HCT116 (cell line): ENCODE results near the gene NOTUM. TPM values are rescaled to one million over a fixed set of nuclear protein-coding genes. Genes with fewer than 3 reads are reported as not detected.

Experiments used
- ATAC-seq: fragments of 200-7000 bp; cut with Tn5 transposase; 2 replicates; pipeline ENCODE4 v1.9.1; 2020; ENCODE audit warnings: mild to moderate bottlenecking, moderate library complexity
- BruUV-seq: library from RNA; stranded (reverse); fragments of 400-500 nt; replicated peaks from 2 replicates; lab custom pipeline; 2021; lab: Mats Ljungman, UMichigan
- CTCF ChIA-PET: fragments of 300-600 bp; sonication (Branson Sonifier 250); formaldehyde crosslinking; loops from one replicate; lab custom pipeline; 2021; ENCODE audit warnings: antibody characterized with exemption; lab: Charles Lee
- POLR2A ChIA-PET: fragments of 300-600, 350-600 bp; sonication (Branson Sonifier 250); formaldehyde crosslinking; loops from one replicate; lab custom pipeline; 2021; ENCODE audit warnings: antibody characterized with exemption; lab: Charles Lee
- RAD21 ChIA-PET, 2 experiments: fragments of 300-600 bp; sonication (Branson Sonifier 250); formaldehyde crosslinking; loops; one replicate each; lab custom pipeline; 2023; ENCODE audit warnings: low total read pairs in 2 of 2; ENCODE audit not compliant: uncharacterized antibody in 2 of 2, unreplicated experiment in 2 of 2, low non-redundant PET in 1 of 2; lab: Charles Lee
- DNase-seq: peaks from one replicate; pipeline ENCODE4 v3.0.0-alpha.2; 2010; ENCODE audit warnings: low read depth, low spot score
- H2AFZ ChIP-seq: fragments of 200-600 bp; shearing (Covaris generic), sonication (generic); 2 replicates; pipeline ENCODE4 v1.6.1; 2017; ENCODE audit warnings: low read depth, mixed run types, mixed read lengths, antibody characterized with exemption, low read length; ENCODE audit not compliant: poor library complexity, severe bottlenecking
- H3K27ac ChIP-seq: 2 replicates; pipeline ENCODE4 v1.5.1; 2012; ENCODE audit warnings: low read depth, low read length
- H3K27me3 ChIP-seq: fragments of 200-600 bp; sonication (generic); 2 replicates; pipeline ENCODE4 v1.6.1; 2016; ENCODE audit warnings: mixed run types, low read length, mixed read lengths; ENCODE audit not compliant: insufficient read depth
- H3K36me3 ChIP-seq, 2 experiments: fragments of 200-500 bp in 1 of 2; fragments of 200-600 bp in 1 of 2; sonication (Bioruptor generic) in 1 of 2; sonication (generic) in 1 of 2; 2 replicates each; pipeline versions ENCODE4 v1.5.1 to v1.6.1; 2014 to 2016; ENCODE audit warnings: low read length in 2 of 2, inconsistent platforms in 1 of 2, mixed read lengths in 1 of 2, mixed run types in 1 of 2; ENCODE audit not compliant: insufficient read depth in 2 of 2, control insufficient read depth in 1 of 2
- H3K4me1 ChIP-seq, 2 experiments: fragments of 200-600 bp in 1 of 2; sonication (generic) in 1 of 2; 2 replicates each; pipeline versions ENCODE4 v1.5.1 to v1.6.1; 2012 to 2017; ENCODE audit warnings: low read length in 2 of 2, inconsistent platforms in 1 of 2, mild to moderate bottlenecking in 1 of 2, mixed read lengths in 1 of 2, mixed run types in 1 of 2, moderate library complexity in 1 of 2; ENCODE audit not compliant: insufficient read depth in 2 of 2, control insufficient read depth in 1 of 2
- H3K4me2 ChIP-seq: fragments of 200-600 bp; sonication (generic); 2 replicates; pipeline ENCODE4 v1.6.1; 2017; ENCODE audit warnings: mixed run types, low read length, mixed read lengths
- H3K4me3 ChIP-seq, 2 experiments: fragments of 200-600 bp in 1 of 2; sonication (generic) in 1 of 2; replicated peaks in 1 of 2; 2 replicates each; pipeline ENCODE4 v1.5.1; 2011 to 2016; ENCODE audit warnings: low read length in 2 of 2, control low read depth in 1 of 2, low read depth in 1 of 2, mild to moderate bottlenecking in 1 of 2, mixed read lengths in 1 of 2, mixed run types in 1 of 2
- H3K79me2 ChIP-seq: fragments of 200-600 bp; sonication (generic); 2 replicates; pipeline ENCODE4 v1.6.1; 2017; ENCODE audit warnings: mild to moderate bottlenecking, mixed run types, low read length, moderate library complexity, mixed read lengths; ENCODE audit not compliant: insufficient read depth
- H3K9ac ChIP-seq: fragments of 200-600 bp; sonication (generic); 2 replicates; pipeline ENCODE4 v1.6.1; 2016; ENCODE audit warnings: low read length, mixed read lengths
- H3K9me2 ChIP-seq: fragments of 200-600 bp; sonication (generic), shearing (Covaris generic); 2 replicates; pipeline ENCODE4 v1.6.1; 2017; ENCODE audit warnings: mixed run types, mild to moderate bottlenecking, moderate library complexity; ENCODE audit not compliant: insufficient read depth
- H3K9me3 ChIP-seq, 2 experiments: fragments of 200-500 bp in 1 of 2; fragments of 200-600 bp in 1 of 2; sonication (Bioruptor generic) in 1 of 2; sonication (generic) in 1 of 2; 2 replicates each; pipeline ENCODE4 v1.6.1; 2014 to 2017; ENCODE audit warnings: low read length in 2 of 2, mixed read lengths in 2 of 2, inconsistent platforms in 1 of 2, low read depth in 1 of 2, mild to moderate bottlenecking in 1 of 2, mixed run types in 1 of 2, moderate library complexity in 1 of 2; ENCODE audit not compliant: control insufficient read depth in 1 of 2, insufficient read depth in 1 of 2
- H4K20me1 ChIP-seq: fragments of 200-600 bp; sonication (generic), shearing (Covaris generic); 2 replicates; pipeline ENCODE4 v1.6.1; 2017; ENCODE audit warnings: mixed run types, mild to moderate bottlenecking, moderate library complexity; ENCODE audit not compliant: insufficient read depth
- CBX3 ChIP-seq: IDR thresholded peaks from 2 replicates; pipeline ENCODE4 v1.6.1; 2012; ENCODE audit warnings: low read depth
- CEBPB ChIP-seq: IDR thresholded peaks from 2 replicates; pipeline ENCODE4 v1.6.1; 2012; ENCODE audit warnings: low read depth
- CTCF ChIP-seq, 3 experiments: fragments of 200-600 bp in 1 of 3; sonication (generic) in 1 of 3; IDR thresholded peaks in 2 of 3; conservative IDR thresholded peaks in 1 of 3; 2 replicates each; pipeline ENCODE4 v1.5.1; 2012 to 2017; ENCODE audit warnings: low read depth in 2 of 3, low read length in 2 of 3, antibody characterized with exemption in 1 of 3, borderline replicate concordance in 1 of 3, control low read depth in 1 of 3, mild to moderate bottlenecking in 1 of 3, mixed read lengths in 1 of 3, mixed run types in 1 of 3, moderate library complexity in 1 of 3; ENCODE audit not compliant: insufficient read depth in 1 of 3
- EGR1 ChIP-seq: IDR thresholded peaks from 2 replicates; pipeline ENCODE4 v1.6.1; 2012; ENCODE audit warnings: low read depth
- ELF1 ChIP-seq: IDR thresholded peaks from 2 replicates; pipeline ENCODE4 v1.6.1; 2012; ENCODE audit warnings: low read depth, borderline replicate concordance
- EZH2 ChIP-seq: fragments of 200-600 bp; sonication (generic); IDR thresholded peaks from 2 replicates; pipeline ENCODE4 v1.6.1; 2017; ENCODE audit warnings: antibody characterized with exemption, mixed run types
- FOSL1 ChIP-seq: IDR thresholded peaks from 2 replicates; pipeline ENCODE4 v1.6.1; 2012; ENCODE audit warnings: low read depth
- JUND ChIP-seq: IDR thresholded peaks from 2 replicates; pipeline ENCODE4 v1.6.1; 2012
- POLR2A ChIP-seq: IDR thresholded peaks from 2 replicates; pipeline ENCODE4 v1.7.0; 2011; ENCODE audit warnings: borderline replicate concordance; ENCODE audit not compliant: insufficient read depth, insufficient read length; ENCODE audit errors: extremely low read depth
- POLR2AphosphoS5 ChIP-seq: IDR thresholded peaks from 2 replicates; pipeline ENCODE4 v1.6.1; 2011; ENCODE audit warnings: mild to moderate bottlenecking, low read depth, low read length, moderate library complexity
- SIN3A ChIP-seq: IDR thresholded peaks from 2 replicates; pipeline ENCODE4 v1.6.1; 2012; ENCODE audit warnings: low read depth
- SP1 ChIP-seq: IDR thresholded peaks from 2 replicates; pipeline ENCODE4 v1.6.1; 2012; ENCODE audit warnings: low read depth
- TCF7L2 ChIP-seq: IDR thresholded peaks from 2 replicates; pipeline ENCODE4 v1.7.0; 2011; ENCODE audit warnings: borderline replicate concordance, inconsistent platforms; ENCODE audit not compliant: insufficient read depth, insufficient read length; ENCODE audit errors: extremely low read depth
- YY1 ChIP-seq: IDR thresholded peaks from 2 replicates; pipeline ENCODE4 v1.6.1; 2011; ENCODE audit warnings: low read length, low read depth, moderate library complexity, mild to moderate bottlenecking; ENCODE audit not compliant: insufficient replicate concordance; ENCODE audit errors: extremely low read depth
- ZBTB33 ChIP-seq: IDR thresholded peaks from 2 replicates; pipeline ENCODE4 v1.6.1; 2011; ENCODE audit warnings: mild to moderate bottlenecking, low read length, moderate library complexity; ENCODE audit not compliant: insufficient replicate concordance; ENCODE audit errors: extremely low read depth
- ZFX ChIP-seq: fragments of 450-650 bp; IDR thresholded peaks from 2 replicates; pipeline ENCODE4 v1.6.1; 2017
- ZNF274 ChIP-seq: fragments of 200-500 bp; sonication (Bioruptor generic); IDR thresholded peaks from 2 replicates; pipeline ENCODE4 v1.6.1; 2014; ENCODE audit warnings: mild to moderate bottlenecking, low read depth, low read length, inconsistent platforms
- intact Hi-C: fragments of 100-400 bp; cut with micrococcal nuclease; formaldehyde crosslinking; loops from 2 replicates; pipeline ENCODE4 v1.10.0; 2022
- total RNA-seq: library from RNA; stranded (reverse); gene quantifications from one replicate; pipeline ENCODE4 v1.2.1, GENCODE V29; 2021; ENCODE audit not compliant: unreplicated experiment

The NOTUM gene
- total RNA-seq, 1 experiment from 2014 or later = 12.5 TPM

DNA sequence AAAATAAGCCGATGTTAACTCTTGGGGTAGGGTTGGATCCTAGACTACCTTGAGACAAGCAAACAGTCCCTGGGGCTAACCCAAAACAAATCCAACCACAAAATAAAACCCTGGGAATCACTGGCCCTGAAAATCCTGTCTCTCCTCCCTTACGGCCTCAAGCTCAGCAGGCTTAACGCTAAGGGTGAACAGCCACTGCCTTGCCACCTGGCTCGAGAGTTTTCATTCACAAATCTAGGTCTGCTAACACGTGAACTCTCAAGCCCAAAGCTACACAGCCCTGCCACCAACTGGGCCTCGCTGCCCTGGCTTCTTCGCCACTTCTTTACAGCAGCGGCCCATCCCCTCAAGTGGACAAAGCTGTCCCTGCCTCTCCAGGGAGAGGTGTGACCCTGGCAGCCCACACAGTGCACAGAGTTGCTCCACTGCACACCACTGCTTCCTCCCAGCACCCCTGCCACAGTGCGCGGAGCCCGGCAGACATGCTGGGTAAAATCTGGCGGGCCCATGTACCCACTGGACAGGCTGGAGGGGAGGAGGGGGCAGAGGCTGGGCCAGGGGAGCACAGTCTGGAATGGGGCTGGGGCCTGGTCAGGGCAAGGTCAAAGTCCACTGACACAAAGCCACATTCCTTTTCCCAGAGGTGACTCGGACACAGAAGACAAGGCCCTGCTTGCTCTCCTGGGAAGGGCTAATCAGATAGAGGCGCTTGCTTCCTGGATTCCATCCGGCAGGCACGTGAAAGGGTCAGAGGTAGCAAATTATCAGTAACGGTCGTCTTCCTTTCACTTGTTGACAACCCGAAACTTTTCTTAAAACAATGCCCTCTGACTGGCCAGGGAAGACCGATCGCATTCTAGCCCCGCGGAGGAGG lies 50.8 kb downstream of the NOTUM start:
- ATAC-seq (no peak), DNase-seq (no peak)
- no peaks in the 10 kb centered on the region for H3K9me2 ChIP-seq
- ChIA-PET RAD21 (interaction anchor here in 1 of 2 experiments (0.6 kb wide), 1 partner anchor 40 kb away, joined by 3 read pairs; no protein-coding TSS in a partner anchor), POLR2A (no interaction called here), CTCF (no interaction called here)
- peaks cover 13 to 32% of the 10 kb centered on the region in 2 experiments for H3K36me3 ChIP-seq
- peaks cover 28 to 39% of the 10 kb centered on the region in 2 experiments for H3K4me1 ChIP-seq
- peak overlapping the region; percentile 98 for H3K4me2 ChIP-seq
- H3K27ac ChIP-seq = peak overlapping the region; percentile 72
- peak overlapping the region; percentile 85 to 94 for H3K4me3 ChIP-seq
- H2AFZ ChIP-seq = no peak overlapping the region
- H3K9me3 ChIP-seq = no peaks in the 10 kb centered on the region
- peak overlapping the region; percentile 81 for H3K9ac ChIP-seq
- intact Hi-C loops = loop anchor here (5.0 kb wide), 1 partner anchor 112 kb away; the partner anchor contains the start of genes CENPX and LRRC45
- H4K20me1 ChIP-seq = no peaks in the 10 kb centered on the region
- no peaks in the 10 kb centered on the region for H3K27me3 ChIP-seq
- no TSS peak for BruUV-seq
- no peak for TF ChIP-seq CBX3
- TF ChIP-seq FOSL1 = no peak
- no peak for TF ChIP-seq ZBTB33
- TF ChIP-seq JUND = no peak
- no peak for TF ChIP-seq CEBPB
- no peak for TF ChIP-seq EZH2
- no peak for TF ChIP-seq EGR1
- no peak for TF ChIP-seq TCF7L2
- TF ChIP-seq SIN3A = no peak
- no peak for TF ChIP-seq POLR2AphosphoS5
- TF ChIP-seq ZFX = no peak
- TF ChIP-seq ZNF274 = no peak
- no peak for TF ChIP-seq CTCF (IDR thresholded peaks at IDR 0.05 in 2 of 3, conservative IDR thresholded peaks at IDR 0.05 in 1 of 3; ENCODE audit: borderline replicate concordance in 1 of 3, insufficient read depth in 1 of 3, low read depth in 2 of 3, low read length in 2 of 3)
- TF ChIP-seq YY1 = no peak
- TF ChIP-seq SP1 = no peak
- no peak for TF ChIP-seq POLR2A
- no peak for TF ChIP-seq ELF1
- peaks cover 15% of the 10 kb centered on the region; the same call in 1 of the 2 replicates for H3K79me2 ChIP-seq
